GM18526 (cell line): ENCODE results near the gene RNF10.

ENCODE experiments used
- POLR2A ChIP-seq: IDR thresholded peaks from 3 replicates; pipeline ENCODE4 v1.6.1; 2011; ENCODE audit not compliant: insufficient read length; ENCODE audit errors: extremely low read depth

The RNF10 gene

DNA sequence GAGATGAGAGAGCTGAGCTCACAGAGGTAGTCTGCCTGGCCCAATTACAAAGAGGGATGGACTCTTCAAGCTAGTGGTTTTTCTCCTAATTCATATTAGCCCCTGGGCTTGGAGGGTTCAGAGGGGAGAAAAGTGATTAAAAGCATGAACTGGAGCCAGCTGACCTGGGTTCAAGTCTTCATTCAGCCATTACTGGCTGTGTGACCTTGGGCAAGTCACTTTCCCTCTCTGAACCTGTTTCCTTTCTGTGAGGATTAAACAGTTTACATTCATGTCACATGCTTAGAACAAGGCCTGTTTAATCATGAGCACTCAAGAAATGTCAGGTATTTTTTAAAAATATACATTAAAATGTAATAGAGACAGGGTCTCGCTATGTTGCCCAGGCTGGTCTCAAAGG lies 54.2 kb downstream of the RNF10 start:
- TF ChIP-seq POLR2A, result no peak

DNA sequence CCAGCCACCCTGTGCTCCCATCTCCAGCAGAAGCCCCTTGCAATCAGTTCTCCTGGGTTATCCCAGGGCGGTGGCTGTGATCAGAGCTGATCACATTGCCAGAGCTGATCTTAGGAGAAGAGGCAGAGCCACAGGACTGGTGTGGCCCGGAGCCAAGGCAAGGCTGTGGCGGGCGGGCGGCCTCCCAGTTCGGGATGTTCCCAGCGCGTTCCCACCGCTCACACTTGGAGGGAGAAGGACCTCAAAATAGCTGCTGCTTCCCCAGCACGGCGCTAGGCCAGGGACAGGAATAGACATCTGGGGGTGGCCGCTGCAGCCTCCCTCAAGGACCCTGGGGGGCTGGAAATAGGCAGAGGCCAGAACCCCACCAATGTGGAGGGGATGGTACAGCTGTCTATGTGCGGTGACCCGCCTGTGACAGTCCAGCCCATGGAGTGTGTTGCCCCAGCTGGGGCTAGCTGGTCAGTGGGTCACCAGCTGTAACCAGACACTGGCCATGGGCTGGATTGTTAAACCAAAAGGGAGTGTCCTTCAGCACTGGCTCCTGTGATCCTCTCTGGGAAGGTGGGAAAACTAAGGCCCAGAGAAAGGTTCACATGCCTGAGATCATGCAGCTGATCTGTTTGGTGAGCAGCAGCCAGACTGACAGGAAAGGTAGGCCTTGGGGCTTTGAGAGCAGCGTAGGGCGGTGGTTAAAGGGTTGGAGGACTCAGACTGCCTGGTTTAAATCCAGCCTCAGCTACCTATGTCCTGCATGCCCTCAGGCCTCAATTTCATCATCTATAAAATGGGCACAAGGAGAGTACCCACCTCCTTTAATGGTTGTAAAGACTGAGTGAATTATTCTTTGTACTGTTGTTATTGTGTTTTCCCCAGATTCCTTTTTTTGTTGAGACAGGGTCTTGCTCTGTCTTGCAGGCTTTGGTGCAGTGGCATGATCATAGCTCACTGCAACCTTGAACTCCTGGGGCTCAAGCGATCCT lies 55.1 kb downstream of the RNF10 start:
- no peak for TF ChIP-seq POLR2A

DNA sequence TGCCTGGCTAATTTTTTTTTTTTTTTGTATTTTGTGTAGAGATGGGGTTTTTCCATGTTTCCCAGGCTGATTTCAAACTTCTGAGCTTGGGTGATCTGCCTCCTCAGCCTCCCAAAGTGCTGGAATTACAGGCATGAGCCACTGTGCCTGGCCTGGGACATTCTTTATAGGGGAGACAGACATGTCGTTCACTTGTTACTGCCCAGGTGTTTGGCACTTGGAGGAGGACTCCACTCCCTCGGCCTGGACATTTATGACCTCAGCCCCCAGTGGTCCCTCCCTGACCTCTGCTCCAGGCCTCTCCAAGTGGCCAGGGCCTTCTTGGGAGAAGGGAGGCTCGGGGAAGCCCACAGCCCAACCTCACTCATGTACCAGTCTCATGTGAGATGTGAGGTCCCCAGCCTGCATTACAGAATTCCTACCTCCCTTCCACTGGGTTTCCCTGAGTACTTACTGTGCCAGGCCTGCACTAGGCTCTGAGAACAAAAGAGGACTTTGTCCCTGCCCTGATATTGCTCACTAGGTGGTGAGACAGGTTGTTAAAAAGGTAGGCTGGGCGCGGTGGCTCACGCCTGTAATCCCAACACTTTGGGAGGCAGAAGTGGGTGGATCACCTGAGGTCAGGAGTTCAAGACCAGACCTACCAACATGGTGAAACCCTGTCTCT lies 56.7 kb downstream of the RNF10 start:
- no peak for TF ChIP-seq POLR2A

DNA sequence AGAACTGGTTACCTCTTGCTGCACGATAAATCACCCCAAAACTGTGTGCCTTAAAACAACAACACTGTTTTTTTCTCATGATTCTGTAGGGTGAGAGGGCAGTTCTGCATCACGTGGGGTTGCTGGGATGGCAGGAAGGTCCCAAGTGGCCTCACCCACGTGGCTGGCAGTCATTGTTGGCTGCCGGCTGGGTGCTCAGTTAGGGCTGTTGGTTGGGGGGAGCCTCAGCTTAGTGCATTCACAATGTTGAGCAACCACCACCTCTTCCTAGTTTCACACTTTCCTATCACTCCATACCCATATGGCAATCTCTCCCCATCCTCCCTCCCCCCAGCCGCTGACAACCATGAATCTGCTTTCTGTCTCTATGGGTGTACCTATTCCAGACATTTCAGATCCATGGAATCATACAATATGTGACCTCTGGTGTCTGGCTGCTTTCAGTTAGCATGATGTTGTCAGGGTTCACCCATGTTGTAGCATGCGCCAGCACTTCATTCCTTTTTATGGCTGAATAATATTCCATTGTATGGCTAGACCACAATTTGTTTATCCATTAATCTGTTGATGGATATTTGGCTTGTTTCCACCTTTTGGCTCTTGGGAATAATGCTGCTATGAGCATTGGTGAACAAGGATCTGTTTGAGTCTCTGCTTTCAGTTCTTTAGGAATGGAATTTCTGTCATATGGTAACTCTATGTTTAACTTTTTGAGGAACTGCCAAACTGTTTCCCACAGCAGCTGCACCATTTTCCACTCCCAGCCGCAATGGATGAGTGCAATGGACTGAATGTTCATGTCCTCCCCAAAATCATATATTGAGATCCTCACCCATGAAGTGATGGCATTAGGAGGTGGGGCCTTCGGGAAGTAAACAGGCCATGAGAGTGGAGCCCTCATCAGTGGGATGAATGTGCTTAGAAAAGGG lies 58.2 kb downstream of the RNF10 start:
- TF ChIP-seq POLR2A, result no peak

DNA sequence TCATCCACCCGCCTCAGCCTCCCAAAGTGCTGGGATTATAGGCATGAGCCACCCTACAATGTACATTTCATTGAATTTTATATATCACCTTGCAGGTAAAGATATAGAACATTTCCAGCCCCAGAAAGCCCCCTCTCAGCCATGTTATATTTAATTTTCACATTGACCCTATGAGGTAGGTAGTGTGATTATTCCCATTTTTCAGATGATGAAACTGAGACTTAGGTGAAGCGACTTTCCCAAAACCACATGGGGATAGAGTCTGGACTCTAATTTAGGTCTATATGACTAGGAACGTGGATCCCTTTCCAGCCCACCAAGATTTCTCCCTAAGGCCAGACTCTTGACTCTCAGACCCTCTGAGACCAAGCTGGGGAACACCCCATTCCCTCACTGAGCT lies 62.7 kb downstream of the RNF10 start:
- no peak for TF ChIP-seq POLR2A

DNA sequence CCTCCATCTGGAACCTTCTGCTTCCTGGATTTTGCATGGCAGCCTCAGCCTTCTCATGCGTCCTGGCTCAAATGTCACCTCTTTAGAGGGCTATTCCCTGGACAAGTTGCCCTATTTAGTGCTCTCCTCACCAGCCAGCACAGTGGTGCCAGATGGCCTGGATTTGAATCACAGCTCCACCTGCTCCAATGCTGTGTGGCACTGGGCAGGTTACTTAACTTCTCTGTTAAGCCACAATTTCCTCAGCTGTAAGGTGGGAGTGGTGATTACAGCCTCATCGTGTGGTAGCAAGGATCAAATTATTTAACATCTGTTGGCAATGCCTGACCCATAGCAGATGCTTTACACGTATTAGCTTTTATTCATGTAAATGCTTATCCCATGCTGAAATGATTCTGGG lies 63.7 kb downstream of the RNF10 start:
- TF ChIP-seq POLR2A, result no peak

DNA sequence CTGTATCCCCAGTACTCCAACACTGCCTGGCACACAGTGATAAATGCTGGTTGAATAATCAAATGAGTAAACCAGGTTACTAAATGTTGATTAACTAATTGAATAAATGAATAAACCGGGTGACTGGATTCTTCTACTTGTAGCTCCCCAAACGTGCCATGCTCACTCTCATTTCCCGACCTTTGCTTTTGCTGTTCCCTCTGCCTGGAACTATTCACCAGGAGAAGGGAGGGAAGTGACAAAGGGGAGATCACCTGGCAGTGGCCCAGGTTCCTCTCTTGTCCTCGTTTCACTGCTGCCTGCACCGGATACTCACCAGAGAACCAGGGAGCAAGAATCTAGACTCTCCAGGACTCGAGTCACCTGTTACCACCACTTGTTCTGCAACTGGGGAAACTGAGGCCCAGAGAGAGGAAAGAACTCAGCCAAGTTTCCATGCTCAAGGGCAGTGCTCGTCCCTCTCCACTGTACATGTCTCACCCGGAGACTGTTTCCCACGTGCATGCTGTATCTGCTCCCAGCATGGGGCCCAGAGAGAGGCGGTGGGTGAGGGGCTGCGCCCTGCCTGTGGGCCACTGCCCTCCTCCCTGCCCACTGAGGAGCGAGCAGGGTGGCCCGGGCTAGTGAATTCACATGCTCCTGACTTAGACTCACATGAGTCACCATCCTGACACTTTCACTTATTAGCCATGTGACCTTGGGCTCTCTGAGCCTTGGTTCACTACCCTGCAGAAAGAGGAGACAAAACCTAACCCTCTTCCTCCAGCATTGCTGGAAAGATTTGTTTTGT lies 64.7 kb downstream of the RNF10 start:
- TF ChIP-seq POLR2A, result no peak

DNA sequence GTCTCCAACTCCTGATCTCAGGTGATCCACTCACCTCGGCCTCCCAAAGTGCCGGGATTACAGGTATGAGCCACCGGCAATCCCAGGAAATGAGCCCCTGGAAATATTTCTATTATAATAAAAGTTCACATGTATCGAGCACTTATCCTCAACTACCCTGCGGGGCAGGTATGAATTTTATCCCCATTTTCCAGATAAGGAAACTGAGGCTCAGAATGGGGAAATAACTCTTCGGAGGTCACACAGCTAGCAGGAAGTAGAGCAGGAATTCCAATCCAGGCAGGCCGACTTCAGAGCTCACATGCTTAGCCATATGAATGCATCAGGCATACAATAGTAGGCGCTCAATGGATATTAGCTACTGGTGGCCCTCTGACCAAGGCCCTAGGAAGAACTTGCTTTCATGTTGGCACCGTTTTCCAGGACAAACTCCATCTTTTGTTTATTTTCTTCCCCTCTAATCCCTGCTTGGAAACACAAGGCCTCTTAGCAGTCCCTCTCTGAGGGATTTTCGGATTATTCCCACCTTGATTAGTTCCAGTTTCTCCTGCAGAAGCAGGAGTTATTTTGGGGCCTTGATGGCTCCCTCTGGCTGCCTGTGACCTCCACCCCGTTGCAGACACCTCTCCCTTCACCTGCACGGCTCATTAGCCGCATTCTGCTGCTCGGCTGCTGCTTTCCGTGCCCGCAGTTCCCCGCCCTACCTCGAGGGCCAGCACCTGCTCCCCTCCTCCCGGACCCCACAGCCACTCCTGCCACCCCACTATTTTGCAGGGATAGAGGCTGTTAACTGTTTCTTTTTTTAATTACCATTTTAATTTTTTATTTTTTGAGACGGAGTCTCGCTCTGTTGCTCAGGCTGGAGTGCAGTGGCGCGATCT lies 65.8 kb downstream of the RNF10 start:
- no peak for TF ChIP-seq POLR2A

DNA sequence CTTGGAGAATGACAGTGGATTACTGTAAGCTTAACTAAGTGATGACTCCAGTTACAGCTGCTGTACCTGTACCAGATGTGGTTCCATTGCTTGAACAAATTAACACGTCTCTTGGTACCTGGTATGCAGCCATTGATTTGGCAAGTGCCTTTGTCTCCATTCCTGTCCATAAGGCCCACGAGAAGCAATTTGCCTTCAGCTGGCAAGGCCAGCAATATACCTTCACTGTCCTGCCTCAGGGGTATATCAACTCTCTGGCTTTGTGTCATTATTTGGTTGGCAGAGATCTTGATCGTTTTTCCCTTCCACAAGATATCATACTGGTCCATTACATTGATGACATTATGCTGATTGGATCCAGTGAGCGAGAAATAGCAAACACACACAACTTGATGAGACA lies 76.4 kb downstream of the RNF10 start:
- TF ChIP-seq POLR2A, result no peak

DNA sequence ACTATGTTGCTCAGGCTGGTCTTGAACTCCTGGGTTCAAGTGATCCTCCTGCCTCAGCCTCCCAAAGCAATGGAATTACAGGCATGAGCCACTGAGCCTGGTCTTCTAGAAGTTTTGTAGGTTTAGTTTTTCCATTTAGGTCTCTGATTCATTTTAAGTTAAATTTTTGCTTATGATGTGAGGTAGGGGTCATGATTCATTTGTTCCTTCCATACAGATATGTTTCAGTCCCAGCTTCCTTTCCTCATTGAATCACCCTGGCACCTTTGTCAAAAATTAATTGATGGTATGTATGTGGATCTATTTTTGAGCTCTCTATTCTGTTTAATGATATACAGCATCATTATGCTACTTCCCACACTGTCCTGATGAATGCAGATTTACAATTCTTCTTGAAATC lies 80.7 kb downstream of the RNF10 start:
- no peak for TF ChIP-seq POLR2A

DNA sequence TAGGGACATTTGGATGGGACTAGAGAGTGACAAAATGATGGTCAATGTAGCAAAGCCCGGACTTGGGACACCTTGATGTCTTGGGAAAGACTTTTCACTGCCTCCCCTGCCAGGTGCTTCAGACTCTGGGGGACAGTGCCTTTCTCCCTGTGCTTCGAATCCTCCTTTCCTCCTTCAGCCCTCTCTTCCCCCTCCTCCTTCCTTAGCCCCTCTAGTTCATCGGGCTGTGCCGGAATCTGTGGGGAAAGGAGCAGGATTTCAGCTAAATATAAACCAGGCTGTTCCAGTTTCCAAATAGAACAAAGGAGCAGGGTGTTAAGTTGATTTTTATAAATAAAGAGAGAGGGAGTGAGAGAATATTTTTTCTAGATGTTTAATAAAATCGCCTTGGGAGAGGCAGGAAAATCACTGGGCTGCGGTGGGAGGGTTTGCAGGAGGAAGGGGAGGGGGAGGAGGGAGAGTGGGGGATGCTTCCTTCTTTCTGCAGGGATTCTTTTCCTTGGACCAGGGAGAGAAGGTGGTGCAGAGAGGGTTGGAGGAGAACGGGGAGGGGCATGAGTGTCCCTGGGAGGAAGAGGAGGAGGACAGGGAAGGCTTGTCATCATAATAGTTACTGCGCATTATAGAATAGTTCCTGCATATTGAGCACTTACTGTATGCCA lies 84.9 kb downstream of the RNF10 start:
- TF ChIP-seq POLR2A, result no peak

DNA sequence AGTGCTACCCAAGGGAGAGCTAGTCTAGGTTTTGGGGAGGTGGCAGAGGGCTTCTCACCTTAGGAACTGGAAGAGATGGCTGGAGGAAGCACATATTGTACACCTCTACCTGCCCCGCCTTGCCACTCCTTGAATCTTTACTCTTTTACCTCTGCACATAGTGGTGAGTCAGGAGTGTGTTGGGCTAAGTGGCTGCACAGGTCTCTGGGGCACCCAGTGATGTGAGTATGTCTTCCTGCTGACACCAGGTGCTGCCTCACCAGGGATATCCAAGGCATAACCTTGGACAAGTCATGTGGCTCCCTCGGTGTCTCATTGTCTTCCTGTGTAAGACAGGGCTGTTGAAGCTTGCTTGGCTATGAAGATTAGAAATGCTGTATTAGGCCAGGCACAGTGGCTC lies 86.5 kb downstream of the RNF10 start:
- TF ChIP-seq POLR2A, result no peak
